PC-9 (cell line): ENCODE measurements around the gene AKNAD1. TPM values are rescaled to one million over a fixed set of nuclear protein-coding genes. Genes with fewer than 3 reads are reported as not detected.

Source experiments
- BruUV-seq: library from RNA; stranded (reverse); fragments of 400-500 nt; replicated peaks from 2 replicates; lab custom pipeline; 2021; lab: Mats Ljungman, UMichigan
- CTCF ChIA-PET: fragments of 300-600 bp; sonication (Branson Sonifier 250); formaldehyde crosslinking; loops from one replicate; lab custom pipeline; 2022; ENCODE audit warnings: antibody characterized with exemption; lab: Charles Lee
- POLR2A ChIA-PET: fragments of 300-600 bp; sonication (Branson Sonifier 250); formaldehyde crosslinking; loops from one replicate; lab custom pipeline; 2022; ENCODE audit warnings: antibody characterized with exemption; ENCODE audit not compliant: unreplicated experiment; lab: Charles Lee
- DNase-seq, 2 experiments: peaks; one replicate each; pipeline versions ENCODE4 v3.0.0 to v3.0.0-alpha.2; 2015 to 2022; ENCODE audit warnings: mixed read lengths in 1 of 2
- H2AFZ ChIP-seq: fragments of 200-600 bp; sonication (generic); 2 replicates; pipeline ENCODE4 v1.8.1; 2017; ENCODE audit warnings: antibody characterized with exemption
- H3F3A ChIP-seq: fragments of 200-600 bp; sonication (generic); 2 replicates; pipeline ENCODE4 v1.8.1; 2017; ENCODE audit warnings: antibody characterized with exemption, mild to moderate bottlenecking, low read depth; ENCODE audit not compliant: insufficient read depth
- H3K27ac ChIP-seq: fragments of 200-600 bp; sonication (generic); 2 replicates; pipeline ENCODE4 v1.6.1; 2016; ENCODE audit warnings: mixed run types
- H3K27me3 ChIP-seq: fragments of 200-600 bp; sonication (generic); 2 replicates; pipeline ENCODE4 v1.6.1; 2016; ENCODE audit warnings: low read depth, mixed run types; ENCODE audit not compliant: insufficient read depth
- H3K36me3 ChIP-seq: fragments of 200-600 bp; sonication (generic); 2 replicates; pipeline ENCODE4 v1.6.1; 2016; ENCODE audit warnings: low read depth, mixed run types
- H3K4me1 ChIP-seq: fragments of 200-600 bp; sonication (generic); replicated peaks from 2 replicates; pipeline ENCODE4 v1.6.1; 2016; ENCODE audit warnings: mixed run types; ENCODE audit not compliant: insufficient read depth
- H3K4me2 ChIP-seq: fragments of 200-600 bp; sonication (generic); 2 replicates; pipeline ENCODE4 v1.6.1; 2017; ENCODE audit warnings: mixed run types
- H3K4me3 ChIP-seq: fragments of 200-600 bp; sonication (generic); 2 replicates; pipeline ENCODE4 v1.6.1; 2016; ENCODE audit warnings: mixed run types
- H3K79me2 ChIP-seq: fragments of 200-600 bp; sonication (generic); 2 replicates; pipeline ENCODE4 v1.6.1; 2017; ENCODE audit warnings: low read depth, mixed run types
- H3K9me2 ChIP-seq: fragments of 200-600 bp; sonication (generic); 2 replicates; pipeline ENCODE4 v1.8.1; 2017; ENCODE audit warnings: mild to moderate bottlenecking; ENCODE audit not compliant: insufficient read depth
- H3K9me3 ChIP-seq: fragments of 200-600 bp; sonication (generic); 2 replicates; pipeline ENCODE4 v1.8.1; 2016; ENCODE audit warnings: low read depth; ENCODE audit not compliant: insufficient read depth
- H4K20me1 ChIP-seq: fragments of 200-600 bp; sonication (generic); 2 replicates; pipeline ENCODE4 v1.8.1; 2017; ENCODE audit not compliant: insufficient read depth
- CTCF ChIP-seq: fragments of 200-600 bp; sonication (generic); conservative IDR thresholded peaks from 2 replicates; pipeline ENCODE4 v1.6.1; 2017; ENCODE audit warnings: mixed run types, antibody characterized with exemption, mild to moderate bottlenecking, moderate library complexity
- EZH2 ChIP-seq: fragments of 200-600 bp; sonication (generic); IDR thresholded peaks from 2 replicates; pipeline ENCODE4 v1.8.0; 2017; ENCODE audit warnings: antibody characterized with exemption, low read depth
- intact Hi-C: fragments of 100-400 bp; cut with micrococcal nuclease; formaldehyde crosslinking; loops from one replicate; pipeline ENCODE4 v1.10.0; 2022; ENCODE audit not compliant: unreplicated experiment
- total RNA-seq: library from RNA; stranded (reverse); gene quantifications from 2 replicates; pipeline ENCODE4 v1.2.3, GENCODE V29; 2021

AKNAD1 gene
- total RNA-seq, 1 experiment from 2014 or later = not detected

- Histone ChIP-seq H3K9me2 (no peaks in the 10 kb centered on the region), H3K27ac (no peak overlapping the region), H3F3A (0 out of 2 replicates have a peak, but pooled peaks cover 3% of the 10 kb centered on the region), H3K27me3 (no peaks in the 10 kb centered on the region), H2AFZ (no peak overlapping the region), H3K4me1 (no peaks in the 10 kb centered on the region), H3K79me2 (no peaks in the 10 kb centered on the region), H4K20me1 (no peaks in the 10 kb centered on the region), H3K4me3 (no peak overlapping the region), H3K9me3 (no peaks in the 10 kb centered on the region), H3K36me3 (peaks cover 48% of the 10 kb centered on the region), H3K4me2 (no peak overlapping the region)
- BruUV-seq = no TSS peak
- ChIA-PET CTCF (no interaction called here), POLR2A (no interaction called here)
- TF ChIP-seq EZH2 (no peak), CTCF (no peak)
- intact Hi-C loops = loop anchor here (5.0 kb wide), 1 partner anchor 42 kb away; no protein-coding TSS in a partner anchor
- no peak for DNase-seq
Observed at GRCh38 chr1:108799001-108799400, 57.9 kb downstream of the AKNAD1 start.

- no peak for DNase-seq
- CTCF ChIA-PET = interaction anchor here (1.1 kb wide), 1 partner anchor 9 kb away, joined by 3 read pairs; no protein-coding TSS in a partner anchor
- Histone ChIP-seq H4K20me1 (no peaks in the 10 kb centered on the region), H3K4me3 (no peak overlapping the region), H3K79me2 (no peaks in the 10 kb centered on the region), H3K9me3 (peaks cover 9% of the 10 kb centered on the region), H3K4me1 (no peaks in the 10 kb centered on the region), H3K4me2 (no peak overlapping the region), H2AFZ (no peak overlapping the region), H3K36me3 (peaks cover 43% of the 10 kb centered on the region), H3K27ac (no peak overlapping the region), H3K27me3 (no peaks in the 10 kb centered on the region), H3F3A (0 out of 2 replicates have a peak, but pooled peaks cover 4% of the 10 kb centered on the region), H3K9me2 (no peaks in the 10 kb centered on the region)
- TF ChIP-seq EZH2 (no peak), CTCF (no peak)
- POLR2A ChIA-PET = no interaction called here
- no TSS peak for BruUV-seq
- intact Hi-C loops = no loop called here
Observed at GRCh38 chr1:108792420-108792819, 64.5 kb downstream of the AKNAD1 start.

GRCh38 chr1:108791790-108792189 lies 65.1 kb downstream of the AKNAD1 start:
- Histone ChIP-seq H3K79me2 (no peaks in the 10 kb centered on the region), H2AFZ (no peak overlapping the region), H3K9me2 (no peaks in the 10 kb centered on the region), H3F3A (0 out of 2 replicates have a peak, but pooled peaks cover 8% of the 10 kb centered on the region), H3K4me3 (no peak overlapping the region), H3K36me3 (peaks cover 41% of the 10 kb centered on the region), H3K9me3 (peaks cover 9% of the 10 kb centered on the region), H4K20me1 (no peaks in the 10 kb centered on the region), H3K27ac (no peak overlapping the region), H3K4me2 (no peak overlapping the region), H3K27me3 (no peaks in the 10 kb centered on the region), H3K4me1 (no peaks in the 10 kb centered on the region)
- no peak for DNase-seq
- TF ChIP-seq EZH2 (no peak), CTCF (no peak)
- intact Hi-C loops = no loop called here
- ChIA-PET POLR2A (no interaction called here), CTCF (no interaction called here)
- no TSS peak for BruUV-seq
